Measurements from ENCODE around the gene ARID5B.

DNA sequence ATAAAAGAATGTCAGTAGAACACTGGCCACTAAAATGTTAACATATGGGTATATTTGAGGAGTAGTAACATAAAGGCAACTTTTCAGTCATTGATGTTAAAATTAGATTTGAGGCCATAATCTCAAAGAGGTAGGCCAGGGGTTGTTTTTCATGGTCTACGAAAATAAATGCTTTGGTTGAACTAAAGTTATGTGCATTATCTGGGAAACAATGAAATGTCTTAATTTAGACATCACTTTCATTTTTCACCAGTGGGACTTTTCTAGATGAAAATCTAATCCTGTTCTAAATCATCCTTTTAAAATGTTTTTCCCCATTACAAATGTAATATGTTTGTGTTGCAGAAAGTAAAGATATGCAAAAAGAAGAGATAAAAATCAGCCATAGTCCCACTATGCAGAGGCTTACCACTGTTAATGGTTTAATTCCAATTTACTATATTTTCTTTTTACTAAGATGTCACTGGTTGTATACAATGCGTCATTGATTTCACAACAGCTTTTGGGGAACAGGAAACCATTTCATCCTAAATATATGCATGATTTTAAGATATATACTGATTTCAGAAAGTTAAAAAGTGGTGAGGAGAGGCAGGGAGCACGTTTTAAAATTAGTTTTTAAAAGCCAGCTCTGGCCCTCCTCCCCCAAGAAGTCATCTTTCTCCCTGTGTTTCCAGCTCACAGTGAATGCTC is 64.3 kb downstream of the ARID5B start:
- TF ChIP-seq, protein P1, sequence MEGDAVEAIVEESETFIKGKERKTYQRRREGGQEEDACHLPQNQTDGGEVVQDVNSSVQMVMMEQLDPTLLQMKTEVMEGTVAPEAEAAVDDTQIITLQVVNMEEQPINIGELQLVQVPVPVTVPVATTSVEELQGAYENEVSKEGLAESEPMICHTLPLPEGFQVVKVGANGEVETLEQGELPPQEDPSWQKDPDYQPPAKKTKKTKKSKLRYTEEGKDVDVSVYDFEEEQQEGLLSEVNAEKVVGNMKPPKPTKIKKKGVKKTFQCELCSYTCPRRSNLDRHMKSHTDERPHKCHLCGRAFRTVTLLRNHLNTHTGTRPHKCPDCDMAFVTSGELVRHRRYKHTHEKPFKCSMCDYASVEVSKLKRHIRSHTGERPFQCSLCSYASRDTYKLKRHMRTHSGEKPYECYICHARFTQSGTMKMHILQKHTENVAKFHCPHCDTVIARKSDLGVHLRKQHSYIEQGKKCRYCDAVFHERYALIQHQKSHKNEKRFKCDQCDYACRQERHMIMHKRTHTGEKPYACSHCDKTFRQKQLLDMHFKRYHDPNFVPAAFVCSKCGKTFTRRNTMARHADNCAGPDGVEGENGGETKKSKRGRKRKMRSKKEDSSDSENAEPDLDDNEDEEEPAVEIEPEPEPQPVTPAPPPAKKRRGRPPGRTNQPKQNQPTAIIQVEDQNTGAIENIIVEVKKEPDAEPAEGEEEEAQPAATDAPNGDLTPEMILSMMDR (conservative IDR thresholded peaks at IDR 0.05 in 1 of 2, IDR thresholded peaks at IDR 0.05 in 1 of 2; ENCODE audit: extremely low read depth in 1 of 2, insufficient read depth in 1 of 2, low read depth in 1 of 2, low read length in 2 of 2): no peak
- no peak for TF ChIP-seq EZH2 (IDR thresholded peaks at IDR 0.05; ENCODE audit: borderline replicate concordance, low read length)

Data from mammary epithelial cell (primary cell).